GM12873 (cell line): ENCODE measurements around the gene RAB44.

Source experiments
- CTCF ChIP-seq: IDR thresholded peaks from 2 replicates; pipeline ENCODE4 v1.5.1; 2012; ENCODE audit warnings: low read depth, mild to moderate bottlenecking, moderate library complexity, low read length, control low read depth; ENCODE audit not compliant: insufficient read depth; ENCODE audit errors: missing control alignments

RAB44 gene

GRCh38 chr6:36739947-36740817, 42.6 kb downstream of the RAB44 start:
- TF ChIP-seq CTCF = no peak

- TF ChIP-seq CTCF = no peak
These were observed 43.2 kb downstream of the RAB44 start for GRCh38 chr6:36740818-36741179.

GRCh38 chr6:36742146-36742545, 44.5 kb downstream of the RAB44 start:
- no peak for TF ChIP-seq CTCF

GRCh38 chr6:36743032-36743431, 45.4 kb downstream of the RAB44 start:
- TF ChIP-seq CTCF = no peak

- no peak for TF ChIP-seq CTCF
These were observed 46.1 kb downstream of the RAB44 start for GRCh38 chr6:36743538-36744303.

- TF ChIP-seq CTCF = no peak
These were observed 46.7 kb downstream of the RAB44 start for GRCh38 chr6:36744304-36744673.

GRCh38 chr6:36745283-36745682, 47.7 kb downstream of the RAB44 start:
- no peak for TF ChIP-seq CTCF
